GM21723 (cell line): ENCODE measurements around the gene KIF13A.
"Not testable (repeated sequence)": the region's sequence is repeated elsewhere in the genome, so short reads cannot be mapped to it uniquely, and the experiment has no call there.

Source experiments
- ATAC-seq: cut with Tn5 transposase; IDR thresholded peaks from one replicate; pipeline ENCODE4 v1.9.1; 2021; ENCODE audit warnings: mild to moderate bottlenecking, moderate library complexity; ENCODE audit not compliant: unreplicated experiment

The KIF13A gene

GRCh38 chr6:17851720-17852161, 135.7 kb downstream of the KIF13A start:
- no peak for ATAC-seq

- no peak for ATAC-seq
Measured at GRCh38 chr6:17851001-17851719, 136.3 kb downstream of the KIF13A start.

- no peak for ATAC-seq
Measured at GRCh38 chr6:17850281-17850680, 137.2 kb downstream of the KIF13A start.

- no peak for ATAC-seq
Measured at GRCh38 chr6:17847203-17847760, 140.2 kb downstream of the KIF13A start.

GRCh38 chr6:17846762-17847161, 140.7 kb downstream of the KIF13A start:
- no peak for ATAC-seq

GRCh38 chr6:17845598-17845997, 141.8 kb downstream of the KIF13A start:
- ATAC-seq: no peak

- ATAC-seq: not testable (repeated sequence)
Measured at GRCh38 chr6:17844967-17845366, 142.5 kb downstream of the KIF13A start.

GRCh38 chr6:17842934-17843821, 144.3 kb downstream of the KIF13A start:
- ATAC-seq: no peak

- no peak for ATAC-seq
Measured at GRCh38 chr6:17842014-17842776, 145.2 kb downstream of the KIF13A start.

GRCh38 chr6:17839513-17840223, 147.8 kb downstream of the KIF13A start:
- no peak for ATAC-seq

GRCh38 chr6:17836293-17836692, 151.1 kb downstream of the KIF13A start:
- ATAC-seq: no peak

- ATAC-seq: no peak
Measured at GRCh38 chr6:17835784-17836183, 151.7 kb downstream of the KIF13A start.

- no peak for ATAC-seq
Measured at GRCh38 chr6:17831135-17831534, 156.3 kb downstream of the KIF13A start.

- ATAC-seq: no peak
Measured at GRCh38 chr6:17829905-17830304, 157.5 kb downstream of the KIF13A start.

GRCh38 chr6:17828149-17828548, 159.3 kb downstream of the KIF13A start:
- no peak for ATAC-seq

GRCh38 chr6:17826301-17826700, 161.1 kb downstream of the KIF13A start:
- ATAC-seq: no peak

GRCh38 chr6:17820055-17820454, 167.4 kb downstream of the KIF13A start:
- no peak for ATAC-seq

GRCh38 chr6:17817763-17818162, 169.7 kb downstream of the KIF13A start:
- no peak for ATAC-seq

GRCh38 chr6:17816921-17817611, 170.4 kb downstream of the KIF13A start:
- no peak for ATAC-seq

- ATAC-seq: no peak
Measured at GRCh38 chr6:17813542-17813941, 173.9 kb downstream of the KIF13A start.
